Endodermal cell (in vitro differentiated cells): ENCODE results near the gene LRMDA. TPM values are rescaled to one million over a fixed set of nuclear protein-coding genes. Genes with fewer than 3 reads are reported as not detected.
"Not testable (repeated sequence)": the region's sequence is repeated elsewhere in the genome, so short reads cannot be mapped to it uniquely, and the experiment has no call there.

Experiments
- DNase-seq: peaks from one replicate; pipeline ENCODE4 v3.0.0-alpha.2; 2017
- H3K27ac ChIP-seq: 2 replicates; pipeline ENCODE4 v1.5.1; 2013; ENCODE audit warnings: mild to moderate bottlenecking, low read depth, low read length, moderate library complexity
- H3K27me3 ChIP-seq: 2 replicates; pipeline ENCODE4 v1.6.1; 2013; ENCODE audit warnings: mild to moderate bottlenecking, low read length, moderate library complexity; ENCODE audit not compliant: insufficient read depth, control insufficient read depth, poor library complexity, severe bottlenecking
- H3K36me3 ChIP-seq: 2 replicates; pipeline ENCODE4 v1.7.0; 2013; ENCODE audit warnings: mild to moderate bottlenecking, low read length, moderate library complexity; ENCODE audit not compliant: control insufficient read depth, insufficient read depth
- H3K4me1 ChIP-seq: one replicate; pipeline ENCODE4 v1.7.0; 2013; ENCODE audit warnings: low read length; ENCODE audit not compliant: control insufficient read depth, insufficient read depth
- H3K4me3 ChIP-seq: 2 replicates; pipeline ENCODE4 v1.5.1; 2013; ENCODE audit warnings: mild to moderate bottlenecking, low read length, moderate library complexity
- H3K9ac ChIP-seq: 2 replicates; pipeline ENCODE4 v1.6.1; 2013; ENCODE audit warnings: mild to moderate bottlenecking, low read length, moderate library complexity; ENCODE audit not compliant: poor library complexity, severe bottlenecking; ENCODE audit errors: extremely low read depth
- H3K9me3 ChIP-seq: 2 replicates; pipeline ENCODE4 v1.6.1; 2013; ENCODE audit warnings: mild to moderate bottlenecking, low read length, moderate library complexity; ENCODE audit not compliant: control insufficient read depth
- H3K27ac Mint-ChIP-seq: 2 replicates; pipeline ENCODE4 v1.8.0; 2020; ENCODE audit warnings: mixed read lengths
- H3K27me3 Mint-ChIP-seq: 2 replicates; pipeline ENCODE4 v1.8.0; 2021; ENCODE audit warnings: mild to moderate bottlenecking, mixed read lengths; ENCODE audit not compliant: insufficient read depth
- H3K36me3 Mint-ChIP-seq: 2 replicates; pipeline ENCODE4 v1.8.0; 2020; ENCODE audit warnings: low read depth, mixed read lengths
- H3K4me1 Mint-ChIP-seq: 2 replicates; pipeline ENCODE4 v1.8.0; 2020; ENCODE audit warnings: mixed read lengths
- H3K4me3 Mint-ChIP-seq: 2 replicates; pipeline ENCODE4 v1.8.0; 2020; ENCODE audit warnings: mild to moderate bottlenecking, moderate library complexity, mixed read lengths
- H3K9me3 Mint-ChIP-seq: 2 replicates; pipeline ENCODE4 v1.8.0; 2020; ENCODE audit warnings: mild to moderate bottlenecking, mixed read lengths
- CTCF ChIP-seq: fragments of 200-600 bp; sonication (generic); conservative IDR thresholded peaks from 2 replicates; pipeline ENCODE4 v1.5.0; 2021; ENCODE audit warnings: antibody characterized with exemption, mild to moderate bottlenecking
- WGBS, 2 experiments: methylation state at CpG; one replicate each; pipeline versions ENCODE4 v1.1.5 to v1.1.7; 2013; ENCODE audit warnings: missing lambda C conversion rate in 2 of 2, mixed read lengths in 1 of 2; ENCODE audit not compliant: insufficient coverage in 1 of 2, insufficient read length in 1 of 2; 5-methylcytosine and 5-hydroxymethylcytosine counted together
- total RNA-seq, 2 donors: library from RNA; stranded (reverse); fragmentation: NEBNext Ultra II Directional in 1 of 2; extraction: Animal tissue kit (Norgen Biotek cat#: 25700) in 1 of 2; gene quantifications; 2 replicates in 1 of 2; 3 replicates in 1 of 2; pipeline ENCODE4 v1.2.1, GENCODE V29; 2021

The LRMDA gene
- total RNA-seq, 2 donors from 2014 or later: 1.7 to 5.1 TPM

DNA sequence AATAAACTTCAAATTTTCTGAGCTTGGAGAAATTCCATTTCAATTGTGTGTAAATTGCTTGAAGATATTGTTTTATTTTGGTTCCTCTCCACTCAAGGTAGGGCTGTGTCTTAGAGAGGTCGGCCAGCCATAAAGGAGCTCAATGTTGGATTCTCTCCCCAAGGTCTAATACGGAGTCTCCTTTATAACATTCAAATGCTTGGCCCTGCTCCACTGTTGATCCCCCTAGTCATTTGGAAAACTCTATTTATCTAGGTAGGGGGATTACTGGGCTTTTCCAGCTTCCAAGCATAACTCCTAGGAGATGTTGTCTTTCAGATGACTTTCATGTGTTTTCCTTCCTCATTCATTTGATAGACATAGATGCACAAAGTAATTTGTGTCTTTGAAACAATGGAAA lies 170.9 kb downstream of the LRMDA start:
- peaks cover 19% of the 10 kb centered on the region for H3K4me1 Mint-ChIP-seq
- TF ChIP-seq CTCF: no peak
- Histone ChIP-seq H3K9me3 (no peaks in the 10 kb centered on the region), H3K9ac (no peak overlapping the region), H3K36me3 (no peaks in the 10 kb centered on the region), H3K27ac (no peak overlapping the region), H3K27me3 (peaks cover 44% of the 10 kb centered on the region), H3K4me3 (no peak overlapping the region), H3K4me1 (no peaks in the 10 kb centered on the region)
- no peaks in the 10 kb centered on the region for H3K9me3 Mint-ChIP-seq
- H3K27me3 Mint-ChIP-seq: peaks cover 86% of the 10 kb centered on the region
- H3K27ac Mint-ChIP-seq: no peak overlapping the region
- WGBS, 2 experiments: 88 to 95% methylated on average over 2 of the region's 2 CpGs
- no peaks in the 10 kb centered on the region for H3K36me3 Mint-ChIP-seq
- H3K4me3 Mint-ChIP-seq: no peak overlapping the region
- DNase-seq: no peak

DNA sequence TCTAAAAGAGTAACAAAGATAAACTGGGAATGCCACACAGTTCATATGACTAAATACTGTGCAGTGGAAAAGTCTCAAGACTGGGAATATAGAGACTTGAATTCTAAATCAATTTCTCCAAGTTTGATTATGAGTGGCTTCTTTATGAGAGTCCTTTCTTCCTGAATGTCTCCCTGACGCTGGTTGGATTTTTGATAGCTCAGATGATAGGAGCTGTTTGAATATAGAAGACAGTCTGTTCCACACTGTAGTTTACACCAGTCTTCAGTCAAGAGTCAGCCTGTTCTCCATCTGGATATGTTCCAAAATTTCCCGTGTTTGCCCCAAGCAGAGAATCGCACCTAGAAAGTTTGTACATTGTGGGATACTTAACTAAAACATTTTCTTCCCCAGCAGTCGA lies 173.7 kb downstream of the LRMDA start:
- no peak for TF ChIP-seq CTCF

GRCh38 chr10:75605795-75606194 lies 174.4 kb downstream of the LRMDA start:
- not testable (repeated sequence) for H3K9ac ChIP-seq, H3K9me3 ChIP-seq, H3K27ac ChIP-seq, H3K36me3 ChIP-seq, H3K4me1 ChIP-seq, H3K4me3 Mint-ChIP-seq, H3K27ac Mint-ChIP-seq, DNase-seq, H3K36me3 Mint-ChIP-seq, H3K4me3 ChIP-seq, H3K4me1 Mint-ChIP-seq, H3K9me3 Mint-ChIP-seq
- peaks cover 58% of the 10 kb centered on the region for H3K27me3 Mint-ChIP-seq
- 85 to 90% methylated on average over 4 to 6 of the region's 6 CpGs for WGBS, 2 experiments
- H3K27me3 ChIP-seq: peaks cover 22% of the 10 kb centered on the region

More for the DNA sequence above, 173.7 kb downstream of the LRMDA start:
- no peak overlapping the region for H3K27ac Mint-ChIP-seq
- Histone ChIP-seq H3K27ac (no peak overlapping the region), H3K9ac (no peak overlapping the region), H3K36me3 (no peaks in the 10 kb centered on the region), H3K9me3 (no peaks in the 10 kb centered on the region), H3K27me3 (peaks cover 22% of the 10 kb centered on the region), H3K4me3 (no peak overlapping the region), H3K4me1 (no peaks in the 10 kb centered on the region)
- 83 to 96% methylated on average over 4 of the region's 4 CpGs for WGBS, 2 experiments
- peaks cover 63% of the 10 kb centered on the region for H3K27me3 Mint-ChIP-seq
- H3K36me3 Mint-ChIP-seq: no peaks in the 10 kb centered on the region
- peaks cover 12% of the 10 kb centered on the region for H3K4me1 Mint-ChIP-seq
- no peak overlapping the region for H3K4me3 Mint-ChIP-seq
- DNase-seq: no peak
- no peaks in the 10 kb centered on the region for H3K9me3 Mint-ChIP-seq

DNA sequence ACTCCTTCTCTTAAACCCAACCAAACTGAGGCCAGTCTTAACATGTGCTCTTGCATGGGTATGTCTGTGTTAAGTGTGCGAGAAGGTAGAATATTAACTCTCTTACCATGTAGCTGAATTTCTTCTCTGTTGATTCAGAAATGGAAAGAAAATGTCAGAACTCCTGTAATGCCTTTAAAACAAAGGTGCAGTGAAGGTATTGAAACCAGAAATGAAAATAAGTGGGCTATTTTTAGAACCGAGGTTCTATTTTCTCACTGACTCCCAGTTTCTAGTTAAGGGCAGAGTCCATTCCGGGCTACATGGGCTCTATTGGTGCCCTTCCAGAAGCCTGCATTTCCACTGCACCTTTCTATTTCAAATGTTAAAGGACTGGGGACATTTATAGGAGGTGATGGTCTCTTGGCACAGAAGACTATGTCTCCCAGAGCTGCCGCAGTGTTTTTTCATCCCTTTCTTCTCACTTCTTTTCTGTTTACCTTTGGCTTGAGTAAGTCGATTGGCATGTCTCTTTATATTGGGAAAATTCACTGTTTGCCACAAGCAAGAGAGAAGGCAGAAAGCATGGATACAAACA lies 174.9 kb downstream of the LRMDA start:
- DNase-seq: no peak
- Mint-ChIP-seq H3K36me3 (no peaks in the 10 kb centered on the region), H3K27me3 (peaks cover 55% of the 10 kb centered on the region), H3K4me1 (peaks cover under 1% of the 10 kb centered on the region), H3K4me3 (no peak overlapping the region), H3K27ac (no peak overlapping the region), H3K9me3 (no peaks in the 10 kb centered on the region)
- Histone ChIP-seq H3K36me3 (no peaks in the 10 kb centered on the region), H3K9me3 (no peaks in the 10 kb centered on the region), H3K27ac (no peak overlapping the region), H3K27me3 (peaks cover 22% of the 10 kb centered on the region), H3K9ac (no peak overlapping the region), H3K4me3 (no peak overlapping the region), H3K4me1 (no peaks in the 10 kb centered on the region)
- WGBS, 2 experiments: 91 to 95% methylated on average over 3 to 5 of the region's 5 CpGs
- no peak for TF ChIP-seq CTCF
